ENCODE results near the gene MAP2K7. TPM values are rescaled to one million over a fixed set of nuclear protein-coding genes. Genes with fewer than 3 reads are reported as not detected.

MAP2K7 gene
- total RNA-seq, 6 experiments from 2014 or later = 21.7 to 25.8 (median 22.8) TPM

DNA sequence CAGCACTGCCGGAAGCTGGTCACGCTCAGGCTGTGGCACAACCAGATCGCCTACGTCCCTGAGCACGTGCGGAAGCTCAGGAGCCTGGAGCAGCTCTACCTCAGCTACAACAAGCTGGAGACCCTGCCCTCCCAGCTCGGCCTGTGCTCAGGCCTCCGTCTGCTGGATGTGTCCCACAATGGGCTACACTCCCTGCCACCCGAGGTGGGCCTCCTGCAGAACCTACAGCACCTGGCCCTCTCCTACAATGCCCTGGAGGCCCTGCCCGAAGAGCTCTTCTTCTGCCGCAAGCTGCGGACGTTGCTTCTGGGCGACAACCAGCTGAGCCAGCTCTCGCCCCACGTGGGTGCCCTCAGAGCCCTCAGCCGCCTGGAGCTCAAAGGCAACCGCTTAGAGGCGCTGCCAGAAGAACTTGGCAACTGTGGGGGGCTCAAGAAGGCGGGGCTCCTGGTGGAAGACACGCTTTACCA is 3.2 kb upstream of the MAP2K7 start:
- H3K4me1 Mint-ChIP-seq (ENCODE audit: low read depth) = peaks cover 16% of the 10 kb centered on the region
- peaks cover 7% of the 10 kb centered on the region for H3K36me3 Mint-ChIP-seq (ENCODE audit: low read depth)

DNA sequence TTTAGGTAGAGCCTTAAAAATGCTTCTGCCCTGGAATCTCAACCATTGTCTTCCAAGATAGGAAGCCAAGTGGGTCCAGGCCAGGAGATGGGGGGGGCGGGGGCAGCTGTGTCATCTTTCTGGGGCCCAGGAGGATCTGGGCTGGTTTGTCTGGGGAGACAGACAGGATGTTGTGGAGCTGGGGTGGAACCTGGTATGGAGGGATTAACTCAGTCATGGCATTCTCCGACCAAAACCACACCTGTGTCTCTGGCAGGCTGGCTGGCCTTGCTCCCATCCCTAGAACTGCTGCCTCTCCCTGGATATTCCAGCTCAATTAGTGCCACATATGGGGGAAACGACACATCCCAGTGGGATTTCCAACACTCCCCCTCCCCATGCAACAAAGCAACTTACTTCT is 2.7 kb upstream of the MAP2K7 start:
- TF ChIP-seq, protein P1, sequence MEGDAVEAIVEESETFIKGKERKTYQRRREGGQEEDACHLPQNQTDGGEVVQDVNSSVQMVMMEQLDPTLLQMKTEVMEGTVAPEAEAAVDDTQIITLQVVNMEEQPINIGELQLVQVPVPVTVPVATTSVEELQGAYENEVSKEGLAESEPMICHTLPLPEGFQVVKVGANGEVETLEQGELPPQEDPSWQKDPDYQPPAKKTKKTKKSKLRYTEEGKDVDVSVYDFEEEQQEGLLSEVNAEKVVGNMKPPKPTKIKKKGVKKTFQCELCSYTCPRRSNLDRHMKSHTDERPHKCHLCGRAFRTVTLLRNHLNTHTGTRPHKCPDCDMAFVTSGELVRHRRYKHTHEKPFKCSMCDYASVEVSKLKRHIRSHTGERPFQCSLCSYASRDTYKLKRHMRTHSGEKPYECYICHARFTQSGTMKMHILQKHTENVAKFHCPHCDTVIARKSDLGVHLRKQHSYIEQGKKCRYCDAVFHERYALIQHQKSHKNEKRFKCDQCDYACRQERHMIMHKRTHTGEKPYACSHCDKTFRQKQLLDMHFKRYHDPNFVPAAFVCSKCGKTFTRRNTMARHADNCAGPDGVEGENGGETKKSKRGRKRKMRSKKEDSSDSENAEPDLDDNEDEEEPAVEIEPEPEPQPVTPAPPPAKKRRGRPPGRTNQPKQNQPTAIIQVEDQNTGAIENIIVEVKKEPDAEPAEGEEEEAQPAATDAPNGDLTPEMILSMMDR (IDR thresholded peaks at IDR 0.05) = no peak
- Mint-ChIP-seq H3K27me3 (ENCODE audit: insufficient read depth) (peaks cover 5% of the 10 kb centered on the region), H3K36me3 (ENCODE audit: low read depth) (peaks cover 7% of the 10 kb centered on the region), H3K4me3 (no peak overlapping the region), H3K9me3 (no peaks in the 10 kb centered on the region), H3K27ac (no peak overlapping the region), H3K4me1 (ENCODE audit: low read depth) (peaks cover 21% of the 10 kb centered on the region)
- DNase-seq = no peak

More for the DNA sequence above, 3.2 kb upstream of the MAP2K7 start:
- no peak overlapping the region for H3K27ac Mint-ChIP-seq
- H3K9me3 Mint-ChIP-seq = no peaks in the 10 kb centered on the region
- peaks cover 5% of the 10 kb centered on the region for H3K27me3 Mint-ChIP-seq (ENCODE audit: insufficient read depth)
- TF ChIP-seq, protein P1 (IDR thresholded peaks at IDR 0.05) = no peak
- no peak for DNase-seq
- no peak overlapping the region for H3K4me3 Mint-ChIP-seq

DNA sequence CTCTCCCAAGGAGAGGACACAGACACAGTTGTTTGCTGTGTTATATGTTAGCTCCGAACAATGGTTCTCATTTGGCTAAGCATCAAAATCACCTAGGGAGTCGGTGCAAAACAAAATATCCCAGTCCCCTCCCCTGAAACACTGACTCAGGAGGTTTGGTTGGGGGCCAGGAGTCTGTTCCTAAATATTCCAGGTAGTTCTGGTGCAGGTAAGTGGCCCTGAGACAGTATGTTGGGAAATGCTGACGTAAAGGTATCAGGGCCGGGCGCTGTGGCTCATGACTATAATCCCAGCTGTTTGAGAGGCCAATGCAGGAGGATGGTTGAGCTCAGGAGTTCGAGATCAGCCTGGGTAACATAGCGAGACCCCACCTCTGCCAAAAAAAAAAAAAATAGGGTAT is 2.3 kb upstream of the MAP2K7 start:
- Mint-ChIP-seq H3K27me3 (ENCODE audit: insufficient read depth) (peaks cover 5% of the 10 kb centered on the region), H3K4me3 (no peak overlapping the region), H3K27ac (no peak overlapping the region), H3K4me1 (ENCODE audit: low read depth) (peaks cover 21% of the 10 kb centered on the region), H3K36me3 (ENCODE audit: low read depth) (peaks cover 7% of the 10 kb centered on the region), H3K9me3 (no peaks in the 10 kb centered on the region)
- no peak for DNase-seq
- TF ChIP-seq, protein P1 (IDR thresholded peaks at IDR 0.05) = no peak

DNA sequence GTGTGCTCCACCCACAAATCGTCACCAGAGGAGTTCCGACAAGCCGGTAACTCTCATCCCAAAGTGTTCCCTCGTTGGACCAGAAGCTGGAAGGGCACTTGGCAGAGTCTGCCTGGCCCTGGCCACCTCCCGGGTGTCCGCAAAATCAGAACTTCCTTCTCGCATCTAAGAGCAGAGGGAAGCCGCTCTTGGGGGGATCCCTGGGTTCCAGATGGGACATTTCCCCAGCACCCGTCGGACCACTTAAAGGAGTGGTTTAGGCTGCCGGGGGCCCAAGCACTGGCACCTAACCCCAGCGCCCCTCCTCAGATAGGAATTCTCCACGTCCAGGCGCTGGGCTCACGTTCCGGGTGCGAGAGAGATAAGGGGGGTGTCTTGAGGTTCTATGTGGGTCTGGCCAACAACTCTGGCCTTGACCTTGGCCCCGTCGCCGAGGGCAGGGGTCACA is 857 bp upstream of the MAP2K7 start:
- H3K9me3 Mint-ChIP-seq = no peaks in the 10 kb centered on the region
- TF ChIP-seq, protein P1 (IDR thresholded peaks at IDR 0.05) = no peak
- H3K4me3 Mint-ChIP-seq = peak overlapping the region; percentile 93
- no peak for DNase-seq
- H3K36me3 Mint-ChIP-seq (ENCODE audit: low read depth) = peaks cover 7% of the 10 kb centered on the region
- H3K4me1 Mint-ChIP-seq (ENCODE audit: low read depth) = peaks cover 21% of the 10 kb centered on the region
- peak overlapping the region; percentile 91 for H3K27ac Mint-ChIP-seq
- H3K27me3 Mint-ChIP-seq (ENCODE audit: insufficient read depth) = peaks cover 5% of the 10 kb centered on the region

DNA sequence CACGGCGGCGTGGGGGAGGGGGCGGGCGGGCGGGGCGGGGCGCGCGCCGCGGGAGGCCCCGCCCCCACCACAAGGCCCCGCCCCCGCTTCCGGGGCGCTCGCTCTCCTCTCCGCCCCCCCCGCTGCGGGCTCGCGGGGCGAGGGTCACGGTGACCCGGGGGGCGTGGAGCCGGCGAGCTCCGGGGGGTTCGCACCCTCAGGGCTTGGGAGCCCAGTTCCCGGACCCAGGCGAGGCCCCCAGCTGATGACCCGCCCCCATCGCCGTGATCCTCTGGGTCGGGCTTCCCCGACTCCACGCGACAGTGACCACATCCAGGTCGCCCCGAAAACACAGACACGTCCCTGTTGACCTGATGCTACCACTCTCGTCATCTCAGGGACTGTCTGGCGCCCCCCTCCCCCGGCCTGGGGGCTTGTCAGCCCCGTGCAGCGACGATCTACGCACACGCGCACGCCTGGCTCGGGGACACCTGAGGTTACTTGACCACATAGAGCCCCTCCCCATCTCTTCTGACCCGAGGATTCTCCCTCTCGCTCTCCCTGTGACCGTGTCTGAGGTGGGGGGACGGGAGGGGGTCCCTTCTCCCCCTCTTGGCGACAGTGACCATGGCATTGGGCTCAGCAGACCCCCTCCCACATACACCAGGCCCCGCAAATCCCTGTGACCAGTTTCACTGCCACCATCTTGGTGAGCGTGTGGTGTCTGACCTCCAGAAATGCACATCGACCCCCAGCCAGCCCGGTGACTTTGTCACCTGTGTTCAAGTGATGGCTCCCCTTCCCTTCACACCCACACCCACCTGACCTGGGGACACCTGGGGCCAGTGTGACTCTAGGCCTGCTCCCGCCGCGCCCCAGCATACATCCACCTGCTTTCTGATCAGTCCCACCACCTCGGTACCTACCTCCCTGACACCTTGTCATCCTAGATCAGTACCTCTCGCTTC is 670 bp downstream of the MAP2K7 start:
- peak overlapping the region; percentile 93 for H3K4me3 Mint-ChIP-seq
- peaks cover 5% of the 10 kb centered on the region for H3K27me3 Mint-ChIP-seq (ENCODE audit: insufficient read depth)
- H3K4me1 Mint-ChIP-seq (ENCODE audit: low read depth) = peaks cover 21% of the 10 kb centered on the region

More for the DNA sequence above, 670 bp downstream of the MAP2K7 start:
- Mint-ChIP-seq H3K9me3 (no peaks in the 10 kb centered on the region), H3K36me3 (ENCODE audit: low read depth) (peaks cover 7% of the 10 kb centered on the region), H3K27ac (peak overlapping the region; percentile 91)
- DNase-seq = no peak
- TF ChIP-seq, protein P1 (IDR thresholded peaks at IDR 0.05) = no peak
